Fibroblast of villous mesenchyme (primary cell): ENCODE results near the gene LGR6. TPM values are rescaled to one million over a fixed set of nuclear protein-coding genes. Genes with fewer than 3 reads are reported as not detected.

ENCODE experiments used
- DNase-seq: peaks from one replicate; pipeline ENCODE4 v3.0.0-alpha.2; 2010; ENCODE audit warnings: low read depth
- H3K4me3 ChIP-seq: 2 replicates; pipeline ENCODE4 v1.5.1; 2011; ENCODE audit warnings: low read depth, mild to moderate bottlenecking, low read length
- total RNA-seq: library from RNA; depleted of rRNA; stranded (reverse); fragments of >200 nt; gene quantifications from 2 replicates; pipeline ENCODE4 v1.2.3, GENCODE V29; 2012
- TF ChIP-seq, protein P1 (sequence below): IDR thresholded peaks from 2 replicates; pipeline ENCODE4 v1.5.1; 2012; ENCODE audit warnings: low read depth, mild to moderate bottlenecking, low read length; ENCODE audit not compliant: insufficient read depth

Gene LGR6
- total RNA-seq, 1 donor, result not detected

DNA sequence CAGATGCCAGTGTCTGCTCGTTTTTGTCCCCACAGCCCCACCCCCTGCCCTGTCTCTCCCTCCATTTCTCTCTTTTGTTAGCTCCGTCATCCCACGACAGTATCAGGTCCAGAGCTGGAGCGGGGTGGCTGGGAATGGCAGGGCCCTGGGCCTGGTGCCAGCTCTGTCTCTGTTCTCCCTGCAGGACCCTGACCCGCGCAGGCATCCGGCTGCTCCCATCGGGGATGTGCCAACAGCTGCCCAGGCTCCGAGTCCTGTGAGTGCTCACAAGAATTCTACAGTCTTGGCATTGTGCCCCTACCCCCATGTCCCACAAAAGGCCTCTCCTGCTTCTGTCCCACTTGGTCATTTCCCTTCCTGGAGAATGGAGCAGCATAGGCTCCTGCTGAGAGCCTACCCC, 110.8 kb downstream of the LGR6 start:
- H3K4me3 ChIP-seq, result no peak overlapping the region
- DNase-seq, result no peak
- TF ChIP-seq, protein P1, sequence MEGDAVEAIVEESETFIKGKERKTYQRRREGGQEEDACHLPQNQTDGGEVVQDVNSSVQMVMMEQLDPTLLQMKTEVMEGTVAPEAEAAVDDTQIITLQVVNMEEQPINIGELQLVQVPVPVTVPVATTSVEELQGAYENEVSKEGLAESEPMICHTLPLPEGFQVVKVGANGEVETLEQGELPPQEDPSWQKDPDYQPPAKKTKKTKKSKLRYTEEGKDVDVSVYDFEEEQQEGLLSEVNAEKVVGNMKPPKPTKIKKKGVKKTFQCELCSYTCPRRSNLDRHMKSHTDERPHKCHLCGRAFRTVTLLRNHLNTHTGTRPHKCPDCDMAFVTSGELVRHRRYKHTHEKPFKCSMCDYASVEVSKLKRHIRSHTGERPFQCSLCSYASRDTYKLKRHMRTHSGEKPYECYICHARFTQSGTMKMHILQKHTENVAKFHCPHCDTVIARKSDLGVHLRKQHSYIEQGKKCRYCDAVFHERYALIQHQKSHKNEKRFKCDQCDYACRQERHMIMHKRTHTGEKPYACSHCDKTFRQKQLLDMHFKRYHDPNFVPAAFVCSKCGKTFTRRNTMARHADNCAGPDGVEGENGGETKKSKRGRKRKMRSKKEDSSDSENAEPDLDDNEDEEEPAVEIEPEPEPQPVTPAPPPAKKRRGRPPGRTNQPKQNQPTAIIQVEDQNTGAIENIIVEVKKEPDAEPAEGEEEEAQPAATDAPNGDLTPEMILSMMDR, result no peak

DNA sequence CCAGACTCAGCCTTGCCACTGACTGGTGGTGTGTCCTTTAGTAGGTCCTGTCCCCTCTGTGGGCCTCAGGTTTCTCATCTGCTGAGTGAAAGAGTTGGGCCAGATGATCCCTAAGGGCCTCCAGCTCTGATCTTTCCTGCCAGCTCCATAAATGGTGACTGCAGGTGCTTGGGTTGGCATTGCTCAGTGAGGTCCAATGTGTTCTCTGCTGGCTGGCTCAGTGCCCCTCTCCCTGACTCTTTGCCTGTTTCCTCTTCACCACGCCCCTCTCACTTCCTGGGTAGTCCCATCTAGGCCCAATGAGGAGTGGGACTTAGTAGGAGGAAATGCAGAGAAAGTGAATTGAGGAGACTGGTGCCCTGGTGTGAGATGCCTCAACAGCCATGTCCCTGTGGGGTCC, 111.6 kb downstream of the LGR6 start:
- DNase-seq, result no peak
- TF ChIP-seq, protein P1, result no peak

DNA sequence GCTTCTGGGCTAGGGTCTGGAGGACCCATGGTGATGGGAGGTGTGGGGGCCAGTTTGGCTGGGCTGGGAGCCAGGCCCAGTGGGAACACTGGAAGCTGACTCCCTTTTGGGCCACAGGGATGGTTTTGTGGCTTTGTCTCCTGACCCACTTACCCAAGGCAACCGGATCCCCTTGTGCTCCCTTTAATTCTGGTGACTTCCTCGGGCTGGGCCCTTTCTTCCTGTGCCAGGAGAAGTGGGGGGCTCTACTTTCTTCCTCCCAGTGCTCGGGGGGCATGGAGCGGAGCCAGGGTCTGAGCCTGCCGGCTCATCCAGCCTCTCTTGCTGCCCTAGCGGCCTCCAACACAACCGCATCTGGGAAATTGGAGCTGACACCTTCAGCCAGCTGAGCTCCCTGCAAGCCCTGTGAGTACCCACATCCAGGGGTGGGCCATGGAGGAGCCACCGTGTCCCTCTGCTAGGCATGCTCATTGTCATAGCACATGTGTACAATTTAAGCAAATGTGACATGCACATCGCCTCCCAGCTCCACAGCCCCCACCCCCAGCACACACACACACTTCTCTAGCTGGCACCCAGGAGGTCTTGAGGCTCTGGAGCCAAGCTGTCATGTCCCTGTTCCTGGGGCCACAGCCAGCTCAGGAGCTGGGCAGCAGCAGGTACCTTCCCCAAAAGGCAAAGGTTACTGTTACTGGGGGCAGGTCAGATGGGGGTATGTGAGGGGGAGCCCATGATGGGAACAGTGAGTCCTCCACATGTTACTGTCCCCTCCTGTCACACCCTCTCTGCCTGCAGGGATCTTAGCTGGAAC, 113.1 kb downstream of the LGR6 start:
- TF ChIP-seq, protein P1, result no peak
- H3K4me3 ChIP-seq, result no peak overlapping the region
- DNase-seq, result no peak

More for the DNA sequence above, 111.6 kb downstream of the LGR6 start:
- no peak overlapping the region for H3K4me3 ChIP-seq

DNA sequence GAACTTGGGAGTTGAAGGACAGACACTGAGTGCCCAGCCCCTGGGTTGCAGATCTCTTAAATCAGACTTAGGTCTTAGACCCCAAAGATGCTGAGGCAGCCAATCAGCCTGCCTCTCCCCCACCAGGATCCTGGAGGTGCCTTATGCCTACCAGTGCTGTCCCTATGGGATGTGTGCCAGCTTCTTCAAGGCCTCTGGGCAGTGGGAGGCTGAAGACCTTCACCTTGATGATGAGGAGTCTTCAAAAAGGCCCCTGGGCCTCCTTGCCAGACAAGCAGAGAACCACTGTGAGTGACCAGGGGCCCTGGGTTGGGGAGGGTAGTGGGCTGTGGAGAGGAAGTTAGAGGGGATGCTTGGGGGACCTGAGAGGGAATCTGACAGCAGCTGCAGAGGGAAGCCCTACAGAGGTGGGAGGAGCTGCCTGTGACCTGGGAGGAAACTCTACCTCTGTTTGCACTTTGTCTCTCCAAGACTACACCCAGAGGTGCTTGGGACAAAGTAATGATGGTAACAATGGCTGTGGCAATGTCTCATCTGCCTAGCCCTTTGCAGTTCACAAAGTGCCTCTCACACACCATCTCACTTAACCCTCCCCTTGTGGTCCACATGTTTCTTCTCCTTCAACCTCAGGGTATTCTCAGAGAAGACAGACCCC, 116.6 kb downstream of the LGR6 start:
- no peak for DNase-seq
- H3K4me3 ChIP-seq, result no peak overlapping the region
- TF ChIP-seq, protein P1, result no peak

DNA sequence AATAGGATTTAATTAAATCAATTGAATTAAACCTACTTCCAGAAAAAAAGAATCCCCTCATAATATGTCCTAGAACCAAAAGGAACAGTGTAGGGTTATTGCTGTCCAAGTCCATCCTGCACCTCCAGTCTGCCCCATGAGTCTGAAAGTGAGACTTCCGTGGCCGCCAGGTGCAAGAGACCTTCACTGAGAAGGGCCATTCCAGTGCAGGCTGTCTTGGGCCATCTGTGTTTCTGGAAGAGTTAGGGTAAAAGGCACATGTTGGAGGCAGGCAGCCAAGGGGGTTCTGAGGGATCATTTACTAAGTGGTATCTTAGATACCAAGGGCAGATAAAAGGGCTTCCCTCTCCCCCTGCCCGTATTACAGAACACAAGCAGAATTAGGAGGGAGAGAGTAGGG, 117.1 kb downstream of the LGR6 start:
- DNase-seq, result no peak
- TF ChIP-seq, protein P1, result no peak

DNA sequence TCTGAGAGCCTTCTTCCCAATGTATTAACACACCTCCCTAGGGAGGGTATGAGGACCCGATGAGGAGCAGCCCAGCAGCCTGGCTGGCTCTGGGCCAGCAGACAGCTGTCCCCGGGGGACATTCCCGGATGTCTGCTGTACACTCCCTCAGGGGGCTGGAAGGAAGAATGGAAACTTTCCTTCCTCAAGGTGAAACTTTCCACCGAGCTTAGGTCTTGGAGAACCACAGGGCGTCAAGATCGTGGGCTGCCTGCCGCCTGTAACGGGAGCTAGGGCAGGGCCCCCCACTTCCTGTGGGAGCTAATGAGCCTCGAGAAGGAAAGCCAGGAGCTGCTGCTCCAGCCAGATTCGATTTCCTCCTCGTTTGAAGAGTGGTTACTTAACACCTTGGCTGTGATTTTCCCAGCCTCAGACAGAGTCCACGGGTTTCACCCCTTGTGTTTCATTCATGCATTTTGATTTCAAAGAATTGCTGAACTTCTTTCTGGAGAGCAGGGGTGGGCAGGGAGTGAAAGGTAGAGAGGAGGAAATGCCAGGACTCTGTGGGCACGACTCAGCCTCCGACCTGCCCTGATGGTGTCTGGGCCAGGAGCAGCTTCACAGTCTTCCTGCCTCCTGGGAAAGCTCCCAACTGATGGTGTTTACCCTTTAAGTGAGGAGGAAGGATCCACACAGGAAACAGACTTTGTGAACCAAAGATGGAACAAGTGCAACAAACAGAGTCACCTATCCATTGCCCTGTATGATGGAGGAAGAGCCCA, 118.5 kb downstream of the LGR6 start:
- no peak for DNase-seq
- TF ChIP-seq, protein P1, result no peak
- no peak overlapping the region for H3K4me3 ChIP-seq

More for the DNA sequence above, 117.1 kb downstream of the LGR6 start:
- H3K4me3 ChIP-seq, result no peak overlapping the region
